A673 (cell line): ENCODE measurements around the gene CXCL8.

ENCODE experiments used
- EZH2 ChIP-seq: fragments of 200-600 bp; sonication (generic); IDR thresholded peaks from 2 replicates; pipeline ENCODE4 v1.6.1; 2017; ENCODE audit warnings: borderline replicate concordance, low read depth, mild to moderate bottlenecking, mixed read lengths, antibody characterized with exemption, low read length; ENCODE audit not compliant: poor library complexity, severe bottlenecking
- TF ChIP-seq, protein P1 (sequence below): fragments of 300-800, 200-600 bp; sonication (generic); conservative IDR thresholded peaks from 2 replicates; pipeline ENCODE4 v1.5.1; 2017; ENCODE audit warnings: low read depth, mild to moderate bottlenecking, antibody characterized with exemption, low read length, moderate library complexity, mixed read lengths

DNA sequence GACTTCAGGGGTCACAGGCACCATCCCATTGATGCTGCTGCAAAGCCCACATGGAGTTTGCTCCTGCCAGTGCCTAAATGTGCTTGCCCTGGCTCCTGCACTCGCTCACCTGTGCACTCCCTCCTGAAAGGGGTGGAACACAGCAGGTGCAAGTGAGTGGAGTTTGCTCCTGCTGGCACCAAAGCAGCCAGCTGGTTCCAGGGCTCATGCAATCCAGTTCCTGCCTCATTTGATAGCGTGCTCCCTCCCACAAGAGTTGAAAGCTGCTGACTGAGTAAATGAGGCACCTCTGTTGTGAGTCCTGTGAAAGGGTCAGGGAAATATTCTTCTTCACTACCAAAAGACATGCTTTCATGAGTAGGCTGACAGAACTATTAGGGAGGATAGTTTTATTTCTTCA is 30.5 kb downstream of the CXCL8 start:
- TF ChIP-seq, protein P1, sequence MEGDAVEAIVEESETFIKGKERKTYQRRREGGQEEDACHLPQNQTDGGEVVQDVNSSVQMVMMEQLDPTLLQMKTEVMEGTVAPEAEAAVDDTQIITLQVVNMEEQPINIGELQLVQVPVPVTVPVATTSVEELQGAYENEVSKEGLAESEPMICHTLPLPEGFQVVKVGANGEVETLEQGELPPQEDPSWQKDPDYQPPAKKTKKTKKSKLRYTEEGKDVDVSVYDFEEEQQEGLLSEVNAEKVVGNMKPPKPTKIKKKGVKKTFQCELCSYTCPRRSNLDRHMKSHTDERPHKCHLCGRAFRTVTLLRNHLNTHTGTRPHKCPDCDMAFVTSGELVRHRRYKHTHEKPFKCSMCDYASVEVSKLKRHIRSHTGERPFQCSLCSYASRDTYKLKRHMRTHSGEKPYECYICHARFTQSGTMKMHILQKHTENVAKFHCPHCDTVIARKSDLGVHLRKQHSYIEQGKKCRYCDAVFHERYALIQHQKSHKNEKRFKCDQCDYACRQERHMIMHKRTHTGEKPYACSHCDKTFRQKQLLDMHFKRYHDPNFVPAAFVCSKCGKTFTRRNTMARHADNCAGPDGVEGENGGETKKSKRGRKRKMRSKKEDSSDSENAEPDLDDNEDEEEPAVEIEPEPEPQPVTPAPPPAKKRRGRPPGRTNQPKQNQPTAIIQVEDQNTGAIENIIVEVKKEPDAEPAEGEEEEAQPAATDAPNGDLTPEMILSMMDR, result no peak
- TF ChIP-seq EZH2, result no peak
